B cell (primary cell): ENCODE measurements around the gene SMYD2. TPM values are rescaled to one million over a fixed set of nuclear protein-coding genes. Genes with fewer than 3 reads are reported as not detected.

Experiments used
- ATAC-seq: fragments of 200-7000 bp; cut with Tn5 transposase; one replicate; pipeline ENCODE4 v1.10.0; 2021; ENCODE audit warnings: low read depth, mild to moderate bottlenecking, moderate number of reproducible peaks, moderate library complexity
- CTCF ChIA-PET: fragments of 350-600 bp; sonication (Branson Sonifier 250); formaldehyde crosslinking; loops from one replicate; lab custom pipeline; 2021; ENCODE audit warnings: antibody characterized with exemption, inconsistent platforms; lab: Charles Lee
- POLR2A ChIA-PET: fragments of 350-600 bp; sonication (Branson Sonifier 250); formaldehyde crosslinking; loops from one replicate; lab custom pipeline; 2021; ENCODE audit warnings: antibody characterized with exemption; lab: Charles Lee
- DNase-seq: peaks from one replicate; pipeline ENCODE4 v3.0.0; 2013
- H2AFZ ChIP-seq: 2 replicates; pipeline ENCODE4 v1.6.1; 2012; ENCODE audit warnings: mild to moderate bottlenecking, low read depth, low read length; ENCODE audit not compliant: insufficient read depth, poor library complexity, severe bottlenecking
- H3K27ac ChIP-seq, 2 donors: 1 replicate in 1 of 2; 2 replicates in 1 of 2; pipeline ENCODE4 v1.5.1; 2012 to 2013; ENCODE audit warnings: low read length in 2 of 2, mild to moderate bottlenecking in 2 of 2, moderate library complexity in 1 of 2
- H3K27me3 ChIP-seq, 4 experiments: fragments of 200-600 bp in 1 of 4; sonication (generic) in 1 of 4; replicated peaks in 1 of 4; 1 replicate in 2 of 4; 2 replicates in 2 of 4; pipeline versions ENCODE4 v1.6.1 to v1.7.0; 2013 to 2016; ENCODE audit warnings: low read length in 3 of 4, mild to moderate bottlenecking in 2 of 4, mixed read lengths in 1 of 4, moderate library complexity in 1 of 4; ENCODE audit not compliant: insufficient read depth in 4 of 4, control insufficient read depth in 3 of 4; ENCODE audit errors: control extremely low read depth in 1 of 4
- H3K36me3 ChIP-seq, 2 experiments: replicated peaks in 1 of 2; 1 replicate in 1 of 2; 2 replicates in 1 of 2; pipeline versions ENCODE4 v1.6.1 to v1.7.1; 2013; ENCODE audit warnings: low read length in 1 of 2; ENCODE audit not compliant: insufficient read depth in 2 of 2, control insufficient read depth in 1 of 2; ENCODE audit errors: control extremely low read depth in 1 of 2, extremely low read depth in 1 of 2
- H3K4me1 ChIP-seq, 2 donors: fragments of 200-600 bp in 1 of 2; sonication (generic) in 1 of 2; 1 replicate in 1 of 2; 2 replicates in 1 of 2; pipeline versions ENCODE4 v1.5.1 to v1.6.1; 2013 to 2017; ENCODE audit warnings: low read length in 2 of 2; ENCODE audit not compliant: control insufficient read depth in 2 of 2, insufficient read depth in 2 of 2
- H3K4me2 ChIP-seq: replicated peaks from 2 replicates; pipeline ENCODE3; 2012; ENCODE audit warnings: mild to moderate bottlenecking, low read depth, low read length; ENCODE audit not compliant: poor library complexity, severe bottlenecking
- H3K4me3 ChIP-seq, 5 experiments: fragments of 200-600 bp in 1 of 5; sonication (generic) in 1 of 5; 1 replicate in 3 of 5; 2 replicates in 2 of 5; pipeline versions ENCODE4 v1.5.1 to v1.7.0; 2011 to 2016; ENCODE audit warnings: low read length in 4 of 5, mild to moderate bottlenecking in 4 of 5, low read depth in 2 of 5, control low read depth in 1 of 5, moderate library complexity in 1 of 5; ENCODE audit not compliant: insufficient read depth in 1 of 5; ENCODE audit errors: control extremely low read depth in 1 of 5, extremely low read depth in 1 of 5
- H3K79me2 ChIP-seq: fragments of 200-600 bp; sonication (generic); one replicate; pipeline ENCODE4 v1.6.0; 2016; ENCODE audit warnings: low read length; ENCODE audit not compliant: control insufficient read depth, insufficient read depth
- H3K9ac ChIP-seq: fragments of 200-600 bp; sonication (generic); 2 replicates; pipeline ENCODE4 v1.6.1; 2017; ENCODE audit warnings: mild to moderate bottlenecking, low read length, moderate library complexity
- H3K9me3 ChIP-seq, 3 donors: one replicate each; pipeline versions ENCODE4 v1.6.1 to v1.7.1; 2013; ENCODE audit warnings: low read length in 2 of 3; ENCODE audit not compliant: control insufficient read depth in 2 of 3, insufficient read depth in 1 of 3; ENCODE audit errors: control extremely low read depth in 1 of 3
- H4K20me1 ChIP-seq: 2 replicates; pipeline ENCODE4 v1.6.0; 2012; ENCODE audit warnings: mild to moderate bottlenecking, low read length; ENCODE audit not compliant: insufficient read depth, control insufficient read depth, poor library complexity, severe bottlenecking
- H3K27ac Mint-ChIP-seq: one replicate; pipeline ENCODE4 v1.8.0; 2021; ENCODE audit warnings: mixed read lengths
- H3K27me3 Mint-ChIP-seq: one replicate; pipeline ENCODE4 v1.8.0; 2021; ENCODE audit warnings: mixed read lengths
- H3K4me1 Mint-ChIP-seq: one replicate; pipeline ENCODE4 v1.8.0; 2021; ENCODE audit warnings: mixed read lengths
- H3K4me3 Mint-ChIP-seq: one replicate; pipeline ENCODE4 v1.8.0; 2021; ENCODE audit warnings: mixed read lengths
- H3K9me3 Mint-ChIP-seq: one replicate; pipeline ENCODE4 v1.8.0; 2022; ENCODE audit warnings: mixed read lengths; ENCODE audit not compliant: insufficient read depth
- EZH2 ChIP-seq: IDR thresholded peaks from 2 replicates; pipeline ENCODE4 v1.6.1; 2012; ENCODE audit warnings: borderline replicate concordance, low read depth, mild to moderate bottlenecking, moderate library complexity, low read length; ENCODE audit not compliant: insufficient read depth, poor library complexity, severe bottlenecking
- WGBS: methylation state at CpG from one replicate; pipeline ENCODE4 v1.1.5; 2013; ENCODE audit warnings: missing lambda C conversion rate; ENCODE audit not compliant: insufficient coverage; 5-methylcytosine and 5-hydroxymethylcytosine counted together
- intact Hi-C: fragments of 100-400 bp; cut with micrococcal nuclease; formaldehyde crosslinking; loops from one replicate; pipeline ENCODE4 v1.10.0; 2022
- polyA plus RNA-seq: library from polyadenylated mRNA; depleted of rRNA; stranded (reverse); fragments of >200 nt; gene quantifications from 2 replicates; pipeline ENCODE4 v1.2.3, GENCODE V29; 2012
- total RNA-seq, 2 donors: library from RNA; stranded (reverse); fragments of 120-200 nt in 1 of 2; gene quantifications; 1 replicate in 1 of 2; 2 replicates in 1 of 2; pipeline versions ENCODE4 v1.2.3 to v1.2.4, GENCODE V29; 2013 to 2022
- TF ChIP-seq, protein P1 (sequence below): fragments of 200-600 bp; IDR thresholded peaks from one replicate; pipeline ENCODE4 v1.8.0; 2022; ENCODE audit warnings: antibody characterized with exemption, mild to moderate bottlenecking

Gene SMYD2
- total and polyA plus RNA-seq, 2 donors (not counting 1 experiment from before 2014, with no cell fraction given): 21.2 to 29.1 TPM

DNA sequence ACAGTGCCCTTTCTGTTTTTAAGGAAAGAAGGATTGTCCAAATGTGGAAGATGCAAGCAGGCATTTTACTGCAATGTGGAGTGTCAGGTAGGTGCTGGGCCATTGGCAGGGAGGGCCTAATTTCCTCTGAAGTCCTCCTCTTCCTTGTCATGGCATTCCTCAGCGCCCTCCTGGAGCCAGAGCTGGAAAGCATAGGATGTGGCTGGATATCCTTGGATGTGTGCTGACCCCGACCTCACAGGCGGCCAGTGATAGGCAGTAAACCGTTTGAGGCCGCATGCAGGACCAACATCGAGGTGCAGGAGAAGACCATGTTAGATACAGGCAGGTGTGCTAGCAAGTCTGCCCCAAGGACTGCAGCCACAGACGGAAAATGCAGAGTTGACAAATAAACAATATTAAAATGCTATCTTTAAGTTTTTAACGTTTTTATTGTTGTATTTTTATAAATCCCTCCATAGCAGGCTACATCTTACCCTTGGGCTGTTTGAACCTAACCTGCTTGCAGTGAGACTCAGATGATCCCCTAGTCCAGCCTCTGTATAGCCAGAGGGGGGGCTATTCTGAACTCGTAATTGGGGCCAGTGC is 24.3 kb downstream of the SMYD2 start:
- DNase-seq: no peak

DNA sequence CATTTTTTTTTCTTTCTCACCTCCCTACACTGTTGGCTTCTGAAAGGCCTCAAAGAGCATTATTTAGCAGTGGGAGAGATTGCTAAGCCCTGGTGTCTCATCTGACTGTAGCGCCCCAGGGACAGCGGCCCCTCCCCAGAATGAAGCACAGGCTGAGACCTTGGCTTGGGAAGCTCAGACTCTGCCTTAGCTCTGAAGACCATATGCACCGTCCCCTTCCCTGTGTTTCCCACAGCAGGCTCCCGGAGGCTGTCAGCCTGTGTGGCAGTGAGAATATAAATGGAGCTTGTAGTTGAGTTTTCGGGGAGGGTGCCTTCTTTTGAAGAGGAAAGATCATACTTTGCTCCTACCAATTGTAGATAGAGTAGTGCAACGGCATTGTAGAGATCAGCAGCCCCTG is 25.3 kb downstream of the SMYD2 start:
- H3K4me3 Mint-ChIP-seq: no peak overlapping the region
- H4K20me1 ChIP-seq: peaks cover 15% of the 10 kb centered on the region
- ATAC-seq (no peak), DNase-seq (no peak)
- no peaks in the 10 kb centered on the region for H3K9me3 ChIP-seq
- H3K36me3 ChIP-seq: no peaks in the 10 kb centered on the region
- CTCF ChIA-PET: no interaction called here
- WGBS: 100% methylated on average over 3 of the region's 6 CpGs
- no peak overlapping the region for H2AFZ ChIP-seq
- H3K4me1 Mint-ChIP-seq: peaks cover 25% of the 10 kb centered on the region
- no peak overlapping the region for H3K9ac ChIP-seq
- H3K27ac ChIP-seq: no peak overlapping the region
- intact Hi-C loops: no loop called here
- peaks cover 3% of the 10 kb centered on the region for H3K79me2 ChIP-seq
- POLR2A ChIA-PET: no interaction called here
- TF ChIP-seq, protein P1, sequence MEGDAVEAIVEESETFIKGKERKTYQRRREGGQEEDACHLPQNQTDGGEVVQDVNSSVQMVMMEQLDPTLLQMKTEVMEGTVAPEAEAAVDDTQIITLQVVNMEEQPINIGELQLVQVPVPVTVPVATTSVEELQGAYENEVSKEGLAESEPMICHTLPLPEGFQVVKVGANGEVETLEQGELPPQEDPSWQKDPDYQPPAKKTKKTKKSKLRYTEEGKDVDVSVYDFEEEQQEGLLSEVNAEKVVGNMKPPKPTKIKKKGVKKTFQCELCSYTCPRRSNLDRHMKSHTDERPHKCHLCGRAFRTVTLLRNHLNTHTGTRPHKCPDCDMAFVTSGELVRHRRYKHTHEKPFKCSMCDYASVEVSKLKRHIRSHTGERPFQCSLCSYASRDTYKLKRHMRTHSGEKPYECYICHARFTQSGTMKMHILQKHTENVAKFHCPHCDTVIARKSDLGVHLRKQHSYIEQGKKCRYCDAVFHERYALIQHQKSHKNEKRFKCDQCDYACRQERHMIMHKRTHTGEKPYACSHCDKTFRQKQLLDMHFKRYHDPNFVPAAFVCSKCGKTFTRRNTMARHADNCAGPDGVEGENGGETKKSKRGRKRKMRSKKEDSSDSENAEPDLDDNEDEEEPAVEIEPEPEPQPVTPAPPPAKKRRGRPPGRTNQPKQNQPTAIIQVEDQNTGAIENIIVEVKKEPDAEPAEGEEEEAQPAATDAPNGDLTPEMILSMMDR: no peak
- TF ChIP-seq EZH2: no peak
- H3K4me2 ChIP-seq: no peak overlapping the region
- H3K27ac Mint-ChIP-seq: no peak overlapping the region
- H3K4me3 ChIP-seq: no peak overlapping the region
- no peaks in the 10 kb centered on the region for H3K9me3 Mint-ChIP-seq
- no peaks in the 10 kb centered on the region for H3K27me3 Mint-ChIP-seq
- H3K27me3 ChIP-seq: no peaks in the 10 kb centered on the region
- peaks cover 3 to 5% of the 10 kb centered on the region in 2 donors for H3K4me1 ChIP-seq

More for the DNA sequence above, 24.3 kb downstream of the SMYD2 start:
- Mint-ChIP-seq H3K27ac (no peak overlapping the region), H3K4me1 (peaks cover 18% of the 10 kb centered on the region), H3K4me3 (no peak overlapping the region), H3K27me3 (no peaks in the 10 kb centered on the region), H3K9me3 (no peaks in the 10 kb centered on the region)
- Histone ChIP-seq H3K9me3 (no peaks in the 10 kb centered on the region), H3K27me3 (no peaks in the 10 kb centered on the region), H3K4me1 (peaks cover 3 to 5% of the 10 kb centered on the region in 2 donors), H3K79me2 (peaks cover 3% of the 10 kb centered on the region), H3K27ac (no peak overlapping the region), H3K36me3 (no peaks in the 10 kb centered on the region), H3K9ac (no peak overlapping the region), H3K4me2 (no peak overlapping the region), H3K4me3 (no peak overlapping the region), H2AFZ (no peak overlapping the region), H4K20me1 (peaks cover 15% of the 10 kb centered on the region)
- TF ChIP-seq, protein P1: no peak
- no peak for TF ChIP-seq EZH2
- intact Hi-C loops: no loop called here
- no peak for ATAC-seq
- WGBS: 93% methylated on average over 4 of the region's 9 CpGs
- POLR2A ChIA-PET: no interaction called here
- CTCF ChIA-PET: interaction anchor here (1.7 to 1.8 kb wide), 2 partner anchors 23 to 27 kb away, joined by 4 to 7 read pairs; no protein-coding TSS in a partner anchor
